HG03103 (cell line): ENCODE data around the gene FOXO6.

ENCODE experiments used
- ATAC-seq: cut with Tn5 transposase; IDR thresholded peaks from one replicate; pipeline ENCODE4 v1.9.1; 2021; ENCODE audit warnings: low read depth; ENCODE audit not compliant: unreplicated experiment

FOXO6 gene

GRCh38 chr1:41397020-41397419 is 35.8 kb downstream of the FOXO6 start:
- no peak for ATAC-seq

- no peak for ATAC-seq
These were observed 36.6 kb downstream of the FOXO6 start for GRCh38 chr1:41397753-41398330.

- ATAC-seq, result no peak
These were observed 38.0 kb downstream of the FOXO6 start for GRCh38 chr1:41399145-41399795.

GRCh38 chr1:41400225-41400624 is 39.0 kb downstream of the FOXO6 start:
- ATAC-seq, result no peak

- ATAC-seq, result no peak
These were observed 40.7 kb downstream of the FOXO6 start for GRCh38 chr1:41401899-41402298.

GRCh38 chr1:41404308-41404761 is 43.1 kb downstream of the FOXO6 start:
- no peak for ATAC-seq

- no peak for ATAC-seq
These were observed 46.5 kb downstream of the FOXO6 start for GRCh38 chr1:41407664-41408252.

- ATAC-seq, result no peak
These were observed 47.5 kb downstream of the FOXO6 start for GRCh38 chr1:41408691-41409090.

- ATAC-seq, result no peak
These were observed 48.6 kb downstream of the FOXO6 start for GRCh38 chr1:41409825-41410224.

- ATAC-seq, result no peak
These were observed 49.2 kb downstream of the FOXO6 start for GRCh38 chr1:41410462-41410861.

GRCh38 chr1:41411229-41411628 is 50.0 kb downstream of the FOXO6 start:
- ATAC-seq, result no peak

GRCh38 chr1:41412748-41413147 is 51.5 kb downstream of the FOXO6 start:
- ATAC-seq, result no peak

GRCh38 chr1:41413748-41414281 is 52.6 kb downstream of the FOXO6 start:
- ATAC-seq, result no peak

GRCh38 chr1:41414296-41414695 is 53.1 kb downstream of the FOXO6 start:
- ATAC-seq, result no peak

GRCh38 chr1:41414716-41415306 is 53.6 kb downstream of the FOXO6 start:
- ATAC-seq, result no peak

GRCh38 chr1:41416081-41416480 is 54.8 kb downstream of the FOXO6 start:
- no peak for ATAC-seq

- no peak for ATAC-seq
These were observed 55.5 kb downstream of the FOXO6 start for GRCh38 chr1:41416552-41417334.

GRCh38 chr1:41417335-41417682 is 56.1 kb downstream of the FOXO6 start:
- no peak for ATAC-seq

GRCh38 chr1:41417746-41418145 is 56.5 kb downstream of the FOXO6 start:
- no peak for ATAC-seq

GRCh38 chr1:41418857-41419583 is 57.8 kb downstream of the FOXO6 start:
- ATAC-seq, result no peak
